ENCODE data around the gene MBD3L2. TPM values are rescaled to one million over a fixed set of nuclear protein-coding genes. Genes with fewer than 3 reads are reported as not detected.

MBD3L2 gene
- total and polyA plus RNA-seq, 9 of the 15 experiments (the other 6 are each of a cell fraction or from before 2014, with no cell fraction given) = not detected

GRCh38 chr19:7063339-7063738 is 14.2 kb downstream of the MBD3L2 start:
- TF ChIP-seq ZNF253 (CRISPR knock-in tag; conservative IDR thresholded peaks at IDR 0.05) (no peak), SMARCA4 (IDR thresholded peaks at IDR 0.05) (no peak), DMBX1 (CRISPR knock-in tag; IDR thresholded peaks at IDR 0.05; ENCODE audit: borderline replicate concordance) (no peak), HOMEZ (CRISPR knock-in tag; IDR thresholded peaks at IDR 0.05) (no peak), ETV1 (tag; conservative IDR thresholded peaks at IDR 0.05; ENCODE audit: low read depth) (no peak), FOXJ3 (CRISPR knock-in tag; IDR thresholded peaks at IDR 0.05) (no peak), ZNF140 (CRISPR knock-in tag; IDR thresholded peaks at IDR 0.05) (no peak), BCLAF1 (IDR thresholded peaks at IDR 0.05; ENCODE audit: borderline replicate concordance in 1 of 2, control insufficient read depth in 1 of 2, low read depth in 2 of 2, low read length in 1 of 2) (no peak)
- H3K79me2 ChIP-seq (ENCODE audit: control insufficient read depth, insufficient read depth, low read length) = no peaks in the 10 kb centered on the region
- H3K9me3 ChIP-seq (replicated peaks; ENCODE audit: control insufficient read depth, insufficient read depth, low read depth, low read length) = no peaks in the 10 kb centered on the region
- no peaks in the 10 kb centered on the region for H3K4me1 ChIP-seq (replicated peaks in 1 of 2; ENCODE audit: control insufficient read depth in 2 of 2, insufficient read depth in 2 of 2, low read length in 2 of 2)
- FAIRE-seq = no peak
- no peak overlapping the region for H3K27ac ChIP-seq (ENCODE audit: extremely low read depth, low read depth, low read length)
- no peak overlapping the region for H3K9ac ChIP-seq (ENCODE audit: insufficient read depth in 1 of 2, low read depth in 2 of 2, low read length in 2 of 2)
- H3K27me3 ChIP-seq (ENCODE audit: control insufficient read depth in 2 of 2, insufficient read depth in 2 of 2, low read length in 2 of 2) = no peaks in the 10 kb centered on the region
- H2AFZ ChIP-seq (ENCODE audit: low read depth, low read length) = no peak overlapping the region
- ChIA-PET POLR2A (no interaction called here), CTCF (ENCODE audit: low intra/inter-chr PET ratio) (no interaction called here)
- 18% methylated on average over 4 of the region's 4 CpGs for WGBS (ENCODE audit: insufficient coverage, low coverage, missing lambda C conversion rate)
- H3K36me3 ChIP-seq (ENCODE audit: control insufficient read depth, insufficient read depth, low read length) = no peaks in the 10 kb centered on the region
- intact Hi-C loops (cut with micrococcal nuclease) = no loop called here
- H3K4me3 ChIP-seq = no peak overlapping the region
- BruUV-seq (replicated peaks) = no TSS peak
- no peak for ATAC-seq
- H3K9me1 ChIP-seq (ENCODE audit: control insufficient read depth, insufficient read depth, low read length) = no peaks in the 10 kb centered on the region
- DNase-seq (ENCODE audit: extremely low read depth in 1 of 4, low spot score in 3 of 4) = no peak
- in situ Hi-C loops (cut with MboI) = no loop called here
- H4K20me1 ChIP-seq (replicated peaks; ENCODE audit: control insufficient read depth, insufficient read depth, low read length) = no peaks in the 10 kb centered on the region
- H3K4me2 ChIP-seq (ENCODE audit: insufficient read depth, low read length) = no peak overlapping the region
